Nephron (organoid): ENCODE data around the gene MOXD1.

Source experiments
- H3K27ac Mint-ChIP-seq, 3 experiments: 2 replicates each; pipeline ENCODE4 v1.8.0; 2020; ENCODE audit warnings: mixed read lengths in 3 of 3, mild to moderate bottlenecking in 2 of 3, moderate library complexity in 1 of 3
- H3K27me3 Mint-ChIP-seq: 2 replicates; pipeline ENCODE4 v1.8.0; 2021; ENCODE audit warnings: low read depth, mild to moderate bottlenecking, moderate library complexity, mixed read lengths
- H3K36me3 Mint-ChIP-seq: 2 replicates; pipeline ENCODE4 v1.8.0; 2020; ENCODE audit warnings: low read depth, mixed read lengths
- H3K4me1 Mint-ChIP-seq: 2 replicates; pipeline ENCODE4 v1.8.0; 2020; ENCODE audit warnings: mixed read lengths
- H3K4me3 Mint-ChIP-seq, 3 experiments: 2 replicates each; pipeline ENCODE4 v1.8.0; 2020; ENCODE audit warnings: mild to moderate bottlenecking in 3 of 3, mixed read lengths in 3 of 3, moderate library complexity in 2 of 3
- H3K9me3 Mint-ChIP-seq: 2 replicates; pipeline ENCODE4 v1.8.0; 2020; ENCODE audit warnings: mixed read lengths
- TF ChIP-seq, protein P1 (sequence below), 3 experiments: fragments of 200-600 bp; sonication (generic); IDR thresholded peaks; one replicate each; pipeline ENCODE4 v1.5.0; 2021; ENCODE audit warnings: antibody characterized with exemption in 3 of 3; ENCODE audit not compliant: unreplicated experiment in 3 of 3

Gene MOXD1

DNA sequence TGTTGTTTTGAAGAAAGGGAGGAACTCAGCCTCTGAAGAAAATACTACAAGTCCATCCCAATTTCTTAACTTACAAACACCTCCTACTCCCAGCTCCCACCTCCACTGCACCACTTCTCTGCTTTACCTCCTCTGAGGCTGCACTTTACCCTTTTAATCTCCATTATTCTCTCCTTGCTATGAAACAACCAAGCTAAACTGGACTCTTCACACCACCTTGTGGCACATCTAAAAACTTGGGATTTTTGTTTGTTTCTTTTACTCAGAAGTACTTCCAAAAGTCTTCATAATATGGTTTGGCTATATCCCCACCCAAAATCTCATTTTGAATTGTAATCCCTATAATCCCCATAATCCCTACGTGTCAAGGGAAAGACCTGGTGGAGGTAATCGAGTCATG is 142.2 kb downstream of the MOXD1 start:
- TF ChIP-seq, protein P1, sequence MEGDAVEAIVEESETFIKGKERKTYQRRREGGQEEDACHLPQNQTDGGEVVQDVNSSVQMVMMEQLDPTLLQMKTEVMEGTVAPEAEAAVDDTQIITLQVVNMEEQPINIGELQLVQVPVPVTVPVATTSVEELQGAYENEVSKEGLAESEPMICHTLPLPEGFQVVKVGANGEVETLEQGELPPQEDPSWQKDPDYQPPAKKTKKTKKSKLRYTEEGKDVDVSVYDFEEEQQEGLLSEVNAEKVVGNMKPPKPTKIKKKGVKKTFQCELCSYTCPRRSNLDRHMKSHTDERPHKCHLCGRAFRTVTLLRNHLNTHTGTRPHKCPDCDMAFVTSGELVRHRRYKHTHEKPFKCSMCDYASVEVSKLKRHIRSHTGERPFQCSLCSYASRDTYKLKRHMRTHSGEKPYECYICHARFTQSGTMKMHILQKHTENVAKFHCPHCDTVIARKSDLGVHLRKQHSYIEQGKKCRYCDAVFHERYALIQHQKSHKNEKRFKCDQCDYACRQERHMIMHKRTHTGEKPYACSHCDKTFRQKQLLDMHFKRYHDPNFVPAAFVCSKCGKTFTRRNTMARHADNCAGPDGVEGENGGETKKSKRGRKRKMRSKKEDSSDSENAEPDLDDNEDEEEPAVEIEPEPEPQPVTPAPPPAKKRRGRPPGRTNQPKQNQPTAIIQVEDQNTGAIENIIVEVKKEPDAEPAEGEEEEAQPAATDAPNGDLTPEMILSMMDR (IDR thresholded peaks at IDR 0.05; ENCODE audit: unreplicated experiment in 3 of 3): peak; percentile 13 to 46 (median 20)
- peaks cover 50% of the 10 kb centered on the region for H3K4me1 Mint-ChIP-seq
- H3K27me3 Mint-ChIP-seq: peaks cover 4% of the 10 kb centered on the region
- no peak overlapping the region for H3K4me3 Mint-ChIP-seq
- H3K27ac Mint-ChIP-seq: peak overlapping the region; percentile 50 to 61 (median 59)
- no peaks in the 10 kb centered on the region for H3K9me3 Mint-ChIP-seq
- H3K36me3 Mint-ChIP-seq: no peaks in the 10 kb centered on the region

DNA sequence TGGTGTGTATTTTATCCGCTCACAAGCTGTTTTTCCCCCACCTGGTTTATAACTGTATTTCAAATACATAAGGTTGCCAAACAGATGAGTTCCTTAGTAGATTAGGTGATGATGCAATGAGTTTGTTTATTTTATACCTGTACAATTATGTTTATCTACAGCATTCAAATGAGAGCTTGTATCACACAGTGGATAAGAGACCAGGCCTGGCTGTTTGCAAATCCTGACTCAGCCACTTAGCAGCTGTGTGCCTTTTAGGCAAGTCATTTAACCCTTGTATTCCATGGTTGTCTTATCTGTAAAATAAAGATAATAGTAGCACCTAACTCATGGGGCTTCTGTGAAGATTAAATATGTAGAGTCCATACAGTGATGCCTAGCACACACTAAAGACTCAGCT is 143.7 kb downstream of the MOXD1 start:
- Mint-ChIP-seq H3K4me1 (peaks cover 54% of the 10 kb centered on the region), H3K27ac (no peak overlapping the region), H3K36me3 (no peaks in the 10 kb centered on the region), H3K9me3 (no peaks in the 10 kb centered on the region), H3K4me3 (no peak overlapping the region), H3K27me3 (peaks cover 4% of the 10 kb centered on the region)
- TF ChIP-seq, protein P1 (IDR thresholded peaks at IDR 0.05; ENCODE audit: unreplicated experiment in 3 of 3): no peak

DNA sequence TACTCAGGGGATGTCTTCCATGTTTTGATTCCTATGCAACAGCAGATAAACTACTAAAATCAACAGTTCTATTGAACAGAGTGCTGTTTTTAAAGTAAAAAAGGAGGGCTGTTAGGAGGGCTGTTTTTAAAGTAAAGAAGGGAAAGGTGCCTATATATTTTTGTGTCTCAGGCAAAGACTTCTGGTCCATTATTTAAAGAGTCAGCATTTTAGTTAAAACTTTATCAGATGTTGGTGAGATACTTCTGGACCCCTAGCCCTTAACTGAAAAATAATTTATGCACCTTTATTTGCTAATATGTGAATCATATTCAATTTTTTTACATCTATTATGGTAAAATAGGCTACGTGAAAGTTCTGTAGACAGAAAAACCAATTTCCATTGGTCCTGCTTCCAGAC is 144.8 kb downstream of the MOXD1 start:
- Mint-ChIP-seq H3K36me3 (no peaks in the 10 kb centered on the region), H3K27ac (peak overlapping the region in 2 of 3 experiments; percentile 0 to 27), H3K27me3 (peaks cover 4% of the 10 kb centered on the region), H3K9me3 (peaks cover 3% of the 10 kb centered on the region), H3K4me3 (no peak overlapping the region), H3K4me1 (peaks cover 47% of the 10 kb centered on the region)
- TF ChIP-seq, protein P1 (IDR thresholded peaks at IDR 0.05; ENCODE audit: unreplicated experiment in 3 of 3): no peak

DNA sequence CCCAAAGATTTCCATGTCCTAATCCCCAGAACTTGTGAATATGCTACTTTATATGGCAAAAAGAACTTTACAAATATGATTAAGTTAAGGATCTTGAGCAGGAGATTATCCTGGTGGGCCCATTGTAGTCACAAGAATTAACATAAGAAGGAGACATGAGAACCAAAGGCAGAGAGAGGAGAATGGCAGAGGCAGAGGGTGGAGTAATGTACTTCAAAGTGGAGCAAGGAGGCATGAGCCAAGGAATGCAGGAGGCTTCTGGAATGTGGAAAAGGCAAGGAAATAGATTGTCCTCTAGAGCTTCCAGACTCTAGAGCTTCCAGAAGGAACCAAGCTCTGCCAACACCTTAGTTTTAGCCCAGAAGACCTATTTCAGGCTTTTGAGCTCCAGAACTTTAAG is 147.4 kb downstream of the MOXD1 start:
- Mint-ChIP-seq H3K27me3 (no peaks in the 10 kb centered on the region), H3K4me1 (peaks cover 23% of the 10 kb centered on the region), H3K36me3 (no peaks in the 10 kb centered on the region), H3K27ac (peak overlapping the region in 1 of 3 experiments; percentile 44), H3K9me3 (peaks cover 3% of the 10 kb centered on the region), H3K4me3 (no peak overlapping the region)
- TF ChIP-seq, protein P1 (IDR thresholded peaks at IDR 0.05; ENCODE audit: unreplicated experiment in 3 of 3): no peak

DNA sequence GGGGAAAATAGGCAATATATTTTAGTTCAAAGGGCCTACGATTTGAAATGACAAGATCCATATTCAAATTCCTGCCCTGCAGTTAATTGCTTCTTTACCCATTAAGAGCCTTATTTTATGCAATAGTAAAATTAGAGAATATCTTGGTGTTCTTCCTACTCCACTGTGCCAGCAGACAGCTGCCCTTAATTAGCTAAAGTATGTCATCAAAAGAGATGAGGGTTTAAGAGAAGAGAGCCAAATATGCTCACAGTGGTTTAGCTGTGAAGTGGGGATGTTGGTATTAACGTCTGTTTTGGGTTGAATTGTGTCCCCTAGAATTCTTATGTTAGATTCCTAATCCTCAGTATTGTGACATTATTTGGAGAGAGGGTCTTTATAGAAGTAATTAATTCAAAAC is 148.1 kb downstream of the MOXD1 start:
- Mint-ChIP-seq H3K27ac (no peak overlapping the region), H3K4me1 (peaks cover 16% of the 10 kb centered on the region), H3K9me3 (peaks cover 3% of the 10 kb centered on the region), H3K4me3 (no peak overlapping the region), H3K27me3 (no peaks in the 10 kb centered on the region), H3K36me3 (no peaks in the 10 kb centered on the region)
- TF ChIP-seq, protein P1 (IDR thresholded peaks at IDR 0.05; ENCODE audit: unreplicated experiment in 3 of 3): no peak

DNA sequence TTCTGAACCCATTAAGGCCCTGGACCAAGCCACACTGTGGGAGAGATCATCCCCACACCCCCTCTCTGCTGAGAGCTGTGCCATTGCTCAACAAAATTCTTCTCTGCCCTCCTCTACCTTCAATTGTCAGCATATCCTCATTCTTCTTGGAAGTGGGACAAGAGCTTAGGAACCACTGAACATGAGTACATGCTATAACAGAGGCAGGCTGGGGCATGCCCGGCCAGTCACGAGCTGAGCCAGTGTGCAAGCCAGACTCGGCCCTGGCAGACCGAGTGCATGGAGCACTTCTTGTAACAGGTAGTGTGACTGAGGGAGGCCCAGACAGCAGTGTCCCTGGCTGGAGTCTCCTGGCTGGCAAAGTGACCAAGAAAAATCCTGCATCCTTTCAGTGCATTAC is 149.2 kb downstream of the MOXD1 start:
- H3K4me1 Mint-ChIP-seq: peaks cover 12% of the 10 kb centered on the region

More for the DNA sequence above, 149.2 kb downstream of the MOXD1 start:
- Mint-ChIP-seq H3K36me3 (no peaks in the 10 kb centered on the region), H3K27me3 (no peaks in the 10 kb centered on the region), H3K27ac (no peak overlapping the region), H3K9me3 (peaks cover 3% of the 10 kb centered on the region), H3K4me3 (no peak overlapping the region)
- TF ChIP-seq, protein P1 (IDR thresholded peaks at IDR 0.05; ENCODE audit: unreplicated experiment in 3 of 3): no peak
